ENCODE data around the gene ADIPOR1. TPM values are rescaled to one million over a fixed set of nuclear protein-coding genes. Genes with fewer than 3 reads are reported as not detected.

ADIPOR1 gene, protein sequence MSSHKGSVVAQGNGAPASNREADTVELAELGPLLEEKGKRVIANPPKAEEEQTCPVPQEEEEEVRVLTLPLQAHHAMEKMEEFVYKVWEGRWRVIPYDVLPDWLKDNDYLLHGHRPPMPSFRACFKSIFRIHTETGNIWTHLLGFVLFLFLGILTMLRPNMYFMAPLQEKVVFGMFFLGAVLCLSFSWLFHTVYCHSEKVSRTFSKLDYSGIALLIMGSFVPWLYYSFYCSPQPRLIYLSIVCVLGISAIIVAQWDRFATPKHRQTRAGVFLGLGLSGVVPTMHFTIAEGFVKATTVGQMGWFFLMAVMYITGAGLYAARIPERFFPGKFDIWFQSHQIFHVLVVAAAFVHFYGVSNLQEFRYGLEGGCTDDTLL
- 83.7 and 104 TPM in 2 replicates for total RNA-seq

DNA sequence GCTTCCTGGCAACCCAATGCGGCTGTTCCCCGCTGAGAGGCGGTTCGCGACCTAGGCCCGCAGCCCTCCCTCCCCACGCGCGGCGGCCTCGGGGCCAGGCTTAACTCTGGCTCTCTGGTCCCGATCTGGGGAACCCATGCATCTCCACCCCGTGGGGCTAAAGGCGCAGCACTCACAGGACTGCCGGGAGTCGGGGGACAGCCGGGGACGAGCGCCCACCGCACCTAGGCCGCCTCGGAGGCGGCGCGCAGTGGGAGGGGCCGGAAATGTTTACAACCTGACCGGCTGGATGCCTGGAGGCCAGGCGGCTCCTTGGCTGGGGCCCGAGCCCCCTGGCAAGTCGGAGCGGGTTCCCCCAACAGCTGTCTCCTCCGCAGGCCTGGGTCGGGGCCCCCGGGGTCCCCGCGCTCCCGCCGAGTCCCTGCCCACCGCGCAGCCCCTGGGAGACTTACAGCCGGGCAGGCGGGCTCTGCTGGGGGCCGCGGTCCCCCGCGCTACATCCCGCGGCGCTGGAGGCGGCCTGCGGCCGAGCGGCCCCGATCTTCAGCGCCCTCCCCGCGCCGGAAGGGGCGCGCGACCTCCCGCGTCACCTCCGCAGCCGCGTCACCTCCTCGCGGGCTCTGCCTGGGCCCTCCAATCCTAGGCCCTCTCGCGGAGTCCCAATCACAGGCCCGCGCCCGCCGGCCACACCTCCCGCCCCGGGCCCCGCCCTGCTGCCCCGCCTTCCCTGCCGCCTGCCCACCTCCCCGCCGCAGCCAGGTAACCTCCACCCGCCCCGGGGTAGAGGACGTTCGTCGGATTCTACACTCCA is at the start of gene ADIPOR1:
Gene ADIPOR1 (minus strand): TSS at position 580 of the 811 bp plus-strand sequence. CDS start 7,242 bp downstream, outside the sequence.

DNA sequence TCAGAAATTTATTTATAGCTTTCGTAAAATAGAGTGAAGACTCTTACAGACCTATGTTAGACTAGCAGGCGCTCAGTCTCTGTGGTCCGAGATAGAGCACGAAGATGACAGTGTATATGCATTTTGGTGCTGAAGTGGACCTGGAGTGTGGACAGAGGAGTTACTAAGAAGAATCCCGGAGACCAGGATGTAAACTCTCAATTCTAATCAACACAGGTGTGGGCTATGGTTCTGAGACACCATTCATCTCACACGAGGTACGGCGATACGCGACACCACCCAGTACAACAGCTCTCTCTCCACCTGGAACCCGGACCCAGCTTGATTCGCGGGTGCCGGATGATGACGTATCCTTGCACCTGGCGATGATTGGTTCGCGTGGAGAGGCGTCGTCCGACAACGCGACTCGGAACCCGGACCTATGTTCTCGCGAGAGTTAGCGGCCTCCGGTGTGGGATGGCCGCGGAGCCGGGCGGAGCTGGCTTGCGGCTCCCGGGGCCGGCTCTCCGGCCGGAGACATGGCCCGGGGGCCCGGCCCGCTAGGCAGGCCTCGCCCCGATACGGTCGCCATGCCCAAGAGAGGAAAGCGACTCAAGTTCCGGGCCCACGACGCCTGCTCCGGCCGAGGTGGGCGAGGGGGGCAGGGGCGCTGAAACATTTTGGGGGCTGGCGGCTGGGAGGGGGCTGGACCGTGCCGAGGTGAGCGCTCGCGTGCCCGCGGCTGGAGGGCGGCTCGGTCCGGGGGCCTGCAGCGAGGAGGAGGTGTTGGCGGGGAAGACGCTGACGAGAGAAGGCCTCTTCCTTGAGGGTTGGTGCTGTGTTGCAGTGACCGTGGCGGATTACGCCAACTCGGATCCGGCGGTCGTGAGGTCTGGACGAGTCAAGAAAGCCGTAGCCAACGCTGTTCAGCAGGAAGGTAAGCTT is 49.1 kb upstream of the ADIPOR1 start, which contains the start of gene TMEM183A:
Gene TMEM183A (plus strand): TSS at position 427 of the 924 bp plus-strand sequence. CDS start 92 bp downstream, at position 519.

GRCh38 chr1:202926581-202927491 is 31.3 kb downstream of the ADIPOR1 start, which contains the start of gene KLHL12:
TSS of gene KLHL12 (minus strand) at chr1:202927234. CDS start at chr1:202925162, 2,072 bp downstream.

Other genes starting within 250 kb of the ADIPOR1 start
- not detected in 2 replicates for gene SYT2, start 247.9 kb downstream of the ADIPOR1 start, total RNA-seq
- gene KDM5B, start 149.9 kb downstream of the ADIPOR1 start, total RNA-seq, result 67.5 and 91.5 TPM in 2 replicates
- gene PCAT6, start 147.4 kb downstream of the ADIPOR1 start, total RNA-seq, result not detected in 2 replicates
- gene RABIF, start 69.2 kb downstream of the ADIPOR1 start, total RNA-seq, result 8.8 and 12.1 TPM in 2 replicates
- 26.8 and 33.9 TPM in 2 replicates for gene KLHL12, start 31.1 kb downstream of the ADIPOR1 start, total RNA-seq
- gene CYB5R1, start 8.9 kb upstream of the ADIPOR1 start, total RNA-seq, result 27.0 and 39.9 TPM in 2 replicates
- gene TMEM183A, start 49.1 kb upstream of the ADIPOR1 start, total RNA-seq, result 80.8 and 101 TPM in 2 replicates
- gene PPFIA4, start 68.2 kb upstream of the ADIPOR1 start, total RNA-seq, result 0.18 and 4.7 TPM in 2 replicates
- gene MYOG, start 127.7 kb upstream of the ADIPOR1 start, total RNA-seq, result not detected in 2 replicates
- gene ADORA1, start 169.4 kb upstream of the ADIPOR1 start, total RNA-seq, result not detected in 2 replicates
- gene MYBPH, start 217.5 kb upstream of the ADIPOR1 start, total RNA-seq, result not detected in 2 replicates
- gene CHI3L1, start 228.4 kb upstream of the ADIPOR1 start, total RNA-seq, result 0.09 TPM in 1 of 2 replicates, not detected in the other

All from endothelial cell of coronary artery (primary cell).